Measurements from ENCODE around the gene PTGES3. TPM values are rescaled to one million over a fixed set of nuclear protein-coding genes. Genes with fewer than 3 reads are reported as not detected.
"Not testable (repeated sequence)": the region's sequence is repeated elsewhere in the genome, so short reads cannot be mapped to it uniquely, and the experiment has no call there.

Gene PTGES3
- polyA plus RNA-seq, 1 donor from 2014 or later = 109 TPM

DNA sequence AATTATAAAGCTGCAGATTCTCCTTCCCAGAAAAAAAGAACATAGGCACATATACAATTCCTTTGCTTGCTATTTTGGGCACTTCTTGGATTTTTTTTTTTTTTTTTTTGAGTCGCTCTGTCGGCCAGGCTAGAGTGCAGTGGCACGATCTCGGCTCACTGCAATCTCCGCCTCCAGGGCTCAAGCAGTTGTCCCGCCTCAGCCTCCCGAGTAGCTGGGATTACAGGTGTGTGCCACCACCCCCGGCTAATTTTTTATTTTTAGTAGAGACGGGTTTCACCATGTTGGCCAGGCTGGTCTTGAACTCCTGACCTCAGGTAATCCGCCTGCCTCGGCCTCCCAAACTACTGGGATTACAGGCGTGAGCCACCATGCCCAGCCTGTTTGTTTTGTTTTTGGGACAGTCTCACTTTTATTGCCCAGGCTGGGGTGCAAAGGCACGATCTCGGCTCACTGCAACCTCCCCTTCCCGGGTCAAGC lies 38.2 kb upstream of the PTGES3 start:
- H4K20me1 ChIP-seq (ENCODE audit: insufficient read depth); H3K27me3 ChIP-seq (ENCODE audit: insufficient read depth, low read depth, low read length); H3K9me3 ChIP-seq (ENCODE audit: low read length); H3K9ac ChIP-seq (ENCODE audit: low read length); H3F3A ChIP-seq (ENCODE audit: insufficient read depth, low read length, poor library complexity, severe bottlenecking); H3K4me2 ChIP-seq (ENCODE audit: low read length); H3K36me3 ChIP-seq (ENCODE audit: insufficient read depth, low read length); H3K9me2 ChIP-seq (ENCODE audit: insufficient read depth, low read length); H2AFZ ChIP-seq (ENCODE audit: low read depth, low read length); H3K4me3 ChIP-seq (ENCODE audit: low read length): not testable (repeated sequence)
- Histone ChIP-seq H3K79me2 (replicated peaks; ENCODE audit: insufficient read depth, low read length) (peaks cover 37% of the 10 kb centered on the region), H3K27ac (ENCODE audit: low read length) (peak overlapping the region; percentile 86)

DNA sequence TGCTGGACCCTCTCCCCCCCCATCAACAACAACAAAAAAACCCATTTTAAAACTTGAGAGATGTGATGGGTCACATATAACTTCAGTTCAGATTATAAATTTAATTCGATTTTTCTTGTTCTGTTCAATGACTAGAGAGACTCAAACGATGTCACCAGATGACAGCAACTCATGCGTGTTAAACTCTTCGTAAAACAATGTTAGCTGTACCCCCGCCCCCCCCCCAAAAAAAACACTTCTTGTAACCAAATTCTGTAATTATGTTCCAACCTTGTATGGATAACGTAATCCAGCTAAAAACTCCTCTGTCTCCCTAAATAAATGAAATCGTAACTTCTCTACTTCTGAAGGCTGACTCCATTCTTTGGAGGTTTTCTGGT lies 37.6 kb upstream of the PTGES3 start:
- no peaks in the 10 kb centered on the region for H3K36me3 ChIP-seq (ENCODE audit: insufficient read depth, low read length)
- H3K27ac ChIP-seq (ENCODE audit: low read length) = peak overlapping the region; percentile 86
- H3K4me3 ChIP-seq (ENCODE audit: low read length) = peak overlapping the region; percentile 75
- no peaks in the 10 kb centered on the region for H3K9me3 ChIP-seq (ENCODE audit: low read length)
- no peaks in the 10 kb centered on the region for H3K9me2 ChIP-seq (ENCODE audit: insufficient read depth, low read length)
- no peaks in the 10 kb centered on the region for H3K27me3 ChIP-seq (ENCODE audit: insufficient read depth, low read depth, low read length)
- no peaks in the 10 kb centered on the region for H3F3A ChIP-seq (ENCODE audit: insufficient read depth, low read length, poor library complexity, severe bottlenecking)
- H3K79me2 ChIP-seq (replicated peaks; ENCODE audit: insufficient read depth, low read length) = peaks cover 42% of the 10 kb centered on the region
- no peak for TF ChIP-seq EZH2 (IDR thresholded peaks at IDR 0.05; ENCODE audit: borderline replicate concordance, insufficient read depth, low read length, poor library complexity, severe bottlenecking)
- TF ChIP-seq POLR2AphosphoS5 (IDR thresholded peaks at IDR 0.05) = no peak
- no peak for TF ChIP-seq RAD21 (conservative IDR thresholded peaks at IDR 0.05)
- TF ChIP-seq, protein P1, sequence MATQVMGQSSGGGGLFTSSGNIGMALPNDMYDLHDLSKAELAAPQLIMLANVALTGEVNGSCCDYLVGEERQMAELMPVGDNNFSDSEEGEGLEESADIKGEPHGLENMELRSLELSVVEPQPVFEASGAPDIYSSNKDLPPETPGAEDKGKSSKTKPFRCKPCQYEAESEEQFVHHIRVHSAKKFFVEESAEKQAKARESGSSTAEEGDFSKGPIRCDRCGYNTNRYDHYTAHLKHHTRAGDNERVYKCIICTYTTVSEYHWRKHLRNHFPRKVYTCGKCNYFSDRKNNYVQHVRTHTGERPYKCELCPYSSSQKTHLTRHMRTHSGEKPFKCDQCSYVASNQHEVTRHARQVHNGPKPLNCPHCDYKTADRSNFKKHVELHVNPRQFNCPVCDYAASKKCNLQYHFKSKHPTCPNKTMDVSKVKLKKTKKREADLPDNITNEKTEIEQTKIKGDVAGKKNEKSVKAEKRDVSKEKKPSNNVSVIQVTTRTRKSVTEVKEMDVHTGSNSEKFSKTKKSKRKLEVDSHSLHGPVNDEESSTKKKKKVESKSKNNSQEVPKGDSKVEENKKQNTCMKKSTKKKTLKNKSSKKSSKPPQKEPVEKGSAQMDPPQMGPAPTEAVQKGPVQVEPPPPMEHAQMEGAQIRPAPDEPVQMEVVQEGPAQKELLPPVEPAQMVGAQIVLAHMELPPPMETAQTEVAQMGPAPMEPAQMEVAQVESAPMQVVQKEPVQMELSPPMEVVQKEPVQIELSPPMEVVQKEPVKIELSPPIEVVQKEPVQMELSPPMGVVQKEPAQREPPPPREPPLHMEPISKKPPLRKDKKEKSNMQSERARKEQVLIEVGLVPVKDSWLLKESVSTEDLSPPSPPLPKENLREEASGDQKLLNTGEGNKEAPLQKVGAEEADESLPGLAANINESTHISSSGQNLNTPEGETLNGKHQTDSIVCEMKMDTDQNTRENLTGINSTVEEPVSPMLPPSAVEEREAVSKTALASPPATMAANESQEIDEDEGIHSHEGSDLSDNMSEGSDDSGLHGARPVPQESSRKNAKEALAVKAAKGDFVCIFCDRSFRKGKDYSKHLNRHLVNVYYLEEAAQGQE (IDR thresholded peaks at IDR 0.05; ENCODE audit: borderline replicate concordance) = no peak
- no peak for TF ChIP-seq MXI1 (conservative IDR thresholded peaks at IDR 0.05; ENCODE audit: poor library complexity, severe bottlenecking)
- TF ChIP-seq, protein P2, sequence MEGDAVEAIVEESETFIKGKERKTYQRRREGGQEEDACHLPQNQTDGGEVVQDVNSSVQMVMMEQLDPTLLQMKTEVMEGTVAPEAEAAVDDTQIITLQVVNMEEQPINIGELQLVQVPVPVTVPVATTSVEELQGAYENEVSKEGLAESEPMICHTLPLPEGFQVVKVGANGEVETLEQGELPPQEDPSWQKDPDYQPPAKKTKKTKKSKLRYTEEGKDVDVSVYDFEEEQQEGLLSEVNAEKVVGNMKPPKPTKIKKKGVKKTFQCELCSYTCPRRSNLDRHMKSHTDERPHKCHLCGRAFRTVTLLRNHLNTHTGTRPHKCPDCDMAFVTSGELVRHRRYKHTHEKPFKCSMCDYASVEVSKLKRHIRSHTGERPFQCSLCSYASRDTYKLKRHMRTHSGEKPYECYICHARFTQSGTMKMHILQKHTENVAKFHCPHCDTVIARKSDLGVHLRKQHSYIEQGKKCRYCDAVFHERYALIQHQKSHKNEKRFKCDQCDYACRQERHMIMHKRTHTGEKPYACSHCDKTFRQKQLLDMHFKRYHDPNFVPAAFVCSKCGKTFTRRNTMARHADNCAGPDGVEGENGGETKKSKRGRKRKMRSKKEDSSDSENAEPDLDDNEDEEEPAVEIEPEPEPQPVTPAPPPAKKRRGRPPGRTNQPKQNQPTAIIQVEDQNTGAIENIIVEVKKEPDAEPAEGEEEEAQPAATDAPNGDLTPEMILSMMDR (IDR thresholded peaks at IDR 0.05; ENCODE audit: poor library complexity, severe bottlenecking) = no peak
- no peak for TF ChIP-seq SMC3 (conservative IDR thresholded peaks at IDR 0.05; ENCODE audit: poor library complexity)
- no peak for TF ChIP-seq TAF1 (IDR thresholded peaks at IDR 0.05; ENCODE audit: low read depth)
- no peak for TF ChIP-seq EP300 (conservative IDR thresholded peaks at IDR 0.05; ENCODE audit: poor library complexity, severe bottlenecking)
- no peaks in the 10 kb centered on the region for H4K20me1 ChIP-seq (ENCODE audit: insufficient read depth)
- H3K9ac ChIP-seq (ENCODE audit: low read length) = peak overlapping the region; percentile 90
- H3K4me2 ChIP-seq (ENCODE audit: low read length) = peak overlapping the region; percentile 68
- H2AFZ ChIP-seq (ENCODE audit: low read depth, low read length) = peak overlapping the region; percentile 85
